Activated CD4-positive, alpha-beta memory T cell treated with anti-CD3 and anti-CD28 coated beads for 36 hours (primary cell): ENCODE measurements around the gene SLC17A7. TPM values are rescaled to one million over a fixed set of nuclear protein-coding genes. Genes with fewer than 3 reads are reported as not detected.

ENCODE experiments used
- CTCF ChIA-PET: fragments of 350-600 bp; sonication (Branson Sonifier 250); formaldehyde crosslinking; loops from one replicate; lab custom pipeline; 2021; ENCODE audit warnings: antibody characterized with exemption, inconsistent platforms; lab: Charles Lee
- POLR2A ChIA-PET: fragments of 350-600 bp; sonication (Branson Sonifier 250); formaldehyde crosslinking; loops from one replicate; lab custom pipeline; 2021; ENCODE audit warnings: antibody characterized with exemption; lab: Charles Lee
- DNase-seq: peaks from one replicate; pipeline ENCODE4 v3.0.0-alpha.2; 2020
- H3K27ac Mint-ChIP-seq: one replicate; pipeline ENCODE4 v1.8.0; 2021; ENCODE audit warnings: mixed read lengths
- H3K27me3 Mint-ChIP-seq: one replicate; pipeline ENCODE4 v1.8.0; 2021; ENCODE audit warnings: mixed read lengths
- H3K36me3 Mint-ChIP-seq: one replicate; pipeline ENCODE4 v1.8.0; 2021; ENCODE audit warnings: mixed read lengths
- H3K4me1 Mint-ChIP-seq: one replicate; pipeline ENCODE4 v1.8.0; 2021; ENCODE audit warnings: low read depth, mixed read lengths
- H3K4me3 Mint-ChIP-seq: one replicate; pipeline ENCODE4 v1.8.0; 2021; ENCODE audit warnings: mild to moderate bottlenecking, mixed read lengths
- H3K9me3 Mint-ChIP-seq: one replicate; pipeline ENCODE4 v1.8.0; 2021; ENCODE audit warnings: mixed read lengths
- intact Hi-C: fragments of 100-400 bp; cut with micrococcal nuclease; formaldehyde crosslinking; loops from one replicate; pipeline ENCODE4 v1.15.1; 2023
- total RNA-seq, 2 experiments: library from RNA; stranded (reverse); gene quantifications; one replicate each; pipeline ENCODE4 v1.2.3, GENCODE V29; 2021

The SLC17A7 gene
- total RNA-seq, 2 experiments from 2014 or later: 0.17 TPM; not detected in 1

- CTCF ChIA-PET: no interaction called here
- Mint-ChIP-seq H3K4me3 (no peak overlapping the region), H3K27me3 (no peaks in the 10 kb centered on the region), H3K36me3 (no peaks in the 10 kb centered on the region), H3K27ac (no peak overlapping the region), H3K4me1 (peaks cover 11% of the 10 kb centered on the region), H3K9me3 (no peaks in the 10 kb centered on the region)
- no peak for DNase-seq
- intact Hi-C loops: no loop called here
- POLR2A ChIA-PET: no interaction called here
These were observed 41.3 kb downstream of the SLC17A7 start for GRCh38 chr19:49400029-49400428.

DNA sequence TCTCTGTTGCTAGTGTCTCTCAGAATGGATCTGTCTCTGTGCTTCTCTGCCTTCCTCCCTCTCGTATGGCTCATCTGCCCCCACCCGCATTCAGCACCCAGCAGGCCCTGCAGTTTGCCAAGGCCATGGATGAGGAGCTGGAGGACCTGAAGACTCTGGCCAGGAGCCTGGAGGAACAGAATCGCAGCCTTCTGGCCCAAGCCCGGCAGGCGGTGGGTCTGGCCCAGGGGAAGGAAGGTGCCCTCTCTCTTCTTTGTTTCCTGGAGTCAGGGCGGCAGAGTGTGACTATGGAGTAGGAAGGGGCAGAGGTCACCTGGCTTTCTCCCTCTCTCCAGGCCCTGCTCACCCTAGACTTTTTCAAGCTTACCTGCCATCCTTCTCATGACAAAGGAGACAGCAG is 42.4 kb downstream of the SLC17A7 start:
- Mint-ChIP-seq H3K4me1 (peaks cover 11% of the 10 kb centered on the region), H3K27ac (no peak overlapping the region), H3K36me3 (no peaks in the 10 kb centered on the region), H3K9me3 (no peaks in the 10 kb centered on the region), H3K4me3 (no peak overlapping the region), H3K27me3 (no peaks in the 10 kb centered on the region)
- DNase-seq: no peak
- intact Hi-C loops: no loop called here
- POLR2A ChIA-PET: no interaction called here
- CTCF ChIA-PET: no interaction called here

DNA sequence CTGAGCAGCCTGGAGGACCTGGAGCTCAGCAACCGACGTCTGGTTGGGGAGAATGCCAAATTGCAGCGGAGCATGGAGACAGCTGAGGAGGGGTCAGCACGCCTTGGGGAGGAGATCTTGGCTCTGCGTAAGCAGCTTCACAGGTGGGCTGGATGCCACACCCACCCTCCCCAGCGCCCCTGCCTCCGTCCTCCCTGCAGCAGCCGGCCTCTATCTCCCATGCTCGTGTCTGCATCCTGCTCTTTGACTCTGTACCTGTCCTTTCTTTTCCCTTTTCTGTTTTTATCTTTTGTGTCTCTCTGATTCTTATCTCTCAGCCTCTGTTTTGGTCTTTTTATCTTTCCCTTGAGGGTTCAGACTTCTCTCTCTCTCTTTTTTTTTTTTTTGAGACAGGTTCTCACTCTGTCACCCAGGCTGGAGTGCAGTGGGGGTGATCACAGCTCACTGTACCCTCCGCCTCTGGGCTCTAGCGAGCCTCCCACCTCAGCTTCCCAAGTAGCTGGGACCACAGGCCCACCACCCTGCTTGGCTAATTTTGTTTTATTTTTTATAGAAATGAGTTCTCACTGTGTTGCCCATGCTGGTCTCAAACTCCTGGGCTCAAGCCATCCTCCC is 43.2 kb downstream of the SLC17A7 start:
- intact Hi-C loops: no loop called here
- ChIA-PET CTCF (no interaction called here), POLR2A (no interaction called here)
- Mint-ChIP-seq H3K9me3 (no peaks in the 10 kb centered on the region), H3K4me1 (peaks cover 11% of the 10 kb centered on the region), H3K36me3 (no peaks in the 10 kb centered on the region), H3K27me3 (no peaks in the 10 kb centered on the region), H3K4me3 (no peak overlapping the region), H3K27ac (no peak overlapping the region)
- DNase-seq: no peak

DNA sequence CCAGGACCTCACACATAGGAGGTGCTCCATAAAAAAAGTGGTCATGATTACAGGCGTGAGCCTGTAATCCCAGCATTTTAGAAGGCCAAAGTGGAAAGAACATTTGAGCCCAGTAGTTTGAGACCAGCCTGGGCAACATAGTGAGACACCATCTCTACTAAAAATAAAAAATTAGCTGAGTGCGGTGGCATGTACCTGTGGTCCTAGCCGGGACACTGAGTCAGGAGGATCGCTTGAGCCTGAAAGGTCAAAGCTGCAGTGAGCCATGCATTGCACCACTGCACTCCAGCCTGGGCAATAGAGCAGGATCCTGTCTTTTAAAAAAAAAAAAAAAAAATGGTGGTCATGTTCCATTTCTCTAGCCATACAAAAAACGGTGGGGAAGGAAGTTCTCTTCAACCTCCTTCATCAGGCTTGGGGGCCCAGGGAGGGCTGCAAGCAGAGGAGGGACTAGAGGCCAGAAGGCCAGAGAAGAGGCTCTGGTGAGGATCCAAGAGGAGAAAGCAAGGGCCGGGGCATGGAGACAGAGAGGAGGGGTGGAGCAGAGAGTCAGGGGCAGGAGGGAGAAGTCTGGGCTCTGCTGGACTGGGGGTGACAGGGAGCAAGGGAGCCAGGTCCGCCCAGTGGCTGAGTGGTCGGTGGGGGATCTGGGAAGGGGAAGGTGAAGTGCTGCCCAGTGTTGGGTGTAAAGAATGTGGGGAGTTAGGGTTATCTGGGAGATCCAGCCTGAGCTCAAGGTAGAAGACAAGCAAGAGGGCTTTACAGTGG is 44.4 kb downstream of the SLC17A7 start:
- Mint-ChIP-seq H3K9me3 (no peaks in the 10 kb centered on the region), H3K27ac (no peak overlapping the region), H3K36me3 (no peaks in the 10 kb centered on the region), H3K27me3 (peaks cover 1% of the 10 kb centered on the region), H3K4me3 (no peak overlapping the region), H3K4me1 (peaks cover 14% of the 10 kb centered on the region)
- POLR2A ChIA-PET: interaction anchor here (0.5 kb wide), 1 partner anchor 13 kb away, joined by 3 read pairs; no protein-coding TSS in a partner anchor
- intact Hi-C loops: no loop called here
- no peak for DNase-seq
- CTCF ChIA-PET: interaction anchor here (0.6 to 1.7 kb wide), 2 partner anchors 17 to 33 kb away, joined by 5 read pairs; no protein-coding TSS in a partner anchor

- H3K27me3 Mint-ChIP-seq: peaks cover 2% of the 10 kb centered on the region
- intact Hi-C loops: no loop called here
- CTCF ChIA-PET: interaction anchor here (1.2 to 1.7 kb wide), 2 partner anchors 34 to 47 kb away, joined by 4 to 5 read pairs; no protein-coding TSS in a partner anchor
- no peaks in the 10 kb centered on the region for H3K36me3 Mint-ChIP-seq
- H3K9me3 Mint-ChIP-seq: no peaks in the 10 kb centered on the region
- no peak for DNase-seq
- POLR2A ChIA-PET: interaction anchor here (0.6 kb wide), 2 partner anchors 93 to 99 kb away, joined by 3 read pairs; no protein-coding TSS in a partner anchor
- H3K4me3 Mint-ChIP-seq: no peak overlapping the region
- no peak overlapping the region for H3K27ac Mint-ChIP-seq
- peaks cover 19% of the 10 kb centered on the region for H3K4me1 Mint-ChIP-seq
These were observed 45.5 kb downstream of the SLC17A7 start for GRCh38 chr19:49395581-49396407.

- Mint-ChIP-seq H3K4me3 (no peak overlapping the region), H3K4me1 (peaks cover 19% of the 10 kb centered on the region), H3K9me3 (no peaks in the 10 kb centered on the region), H3K36me3 (no peaks in the 10 kb centered on the region), H3K27me3 (peaks cover 2% of the 10 kb centered on the region), H3K27ac (no peak overlapping the region)
- ChIA-PET POLR2A (no interaction called here), CTCF (interaction anchor here (0.8 to 4.0 kb wide), 5 partner anchors 15 to 93 kb away, joined by 3 to 48 read pairs (median 5); partner anchors contain the start of gene SLC17A7)
- no peak for DNase-seq
- intact Hi-C loops: no loop called here
These were observed 47.4 kb downstream of the SLC17A7 start for GRCh38 chr19:49393881-49394280.

GRCh38 chr19:49391581-49392399 is 49.5 kb downstream of the SLC17A7 start:
- ChIA-PET CTCF (interaction anchor here (0.5 to 4.1 kb wide), 26 partner anchors 9 to 177 kb away, joined by 3 to 48 read pairs (median 4); partner anchors contain the start of genes ALDH16A1, GFY, PIH1D1 and SLC17A7), POLR2A (interaction anchor here (1.2 kb wide), 1 partner anchor 48 kb away, joined by 3 read pairs; no protein-coding TSS in a partner anchor)
- Mint-ChIP-seq H3K4me1 (peaks cover 19% of the 10 kb centered on the region), H3K9me3 (no peaks in the 10 kb centered on the region), H3K27me3 (peaks cover 2% of the 10 kb centered on the region), H3K4me3 (no peak overlapping the region), H3K36me3 (no peaks in the 10 kb centered on the region), H3K27ac (peak overlapping the region; percentile 30)
- intact Hi-C loops: loop anchor here (1.0 kb wide), 4 partner anchors 39 to 85 kb away; no protein-coding TSS in a partner anchor
- peak; percentile 86 for DNase-seq

GRCh38 chr19:49390929-49391359 is 50.4 kb downstream of the SLC17A7 start:
- CTCF ChIA-PET: interaction anchor here (0.5 to 4.1 kb wide), 18 partner anchors 8 to 176 kb away, joined by 3 to 48 read pairs (median 6); partner anchors contain the start of genes ALDH16A1, PIH1D1 and SLC17A7
- Mint-ChIP-seq H3K4me1 (peaks cover 19% of the 10 kb centered on the region), H3K36me3 (no peaks in the 10 kb centered on the region), H3K4me3 (no peak overlapping the region), H3K9me3 (no peaks in the 10 kb centered on the region), H3K27me3 (peaks cover 2% of the 10 kb centered on the region), H3K27ac (no peak overlapping the region)
- intact Hi-C loops: no loop called here
- POLR2A ChIA-PET: no interaction called here
- no peak for DNase-seq

DNA sequence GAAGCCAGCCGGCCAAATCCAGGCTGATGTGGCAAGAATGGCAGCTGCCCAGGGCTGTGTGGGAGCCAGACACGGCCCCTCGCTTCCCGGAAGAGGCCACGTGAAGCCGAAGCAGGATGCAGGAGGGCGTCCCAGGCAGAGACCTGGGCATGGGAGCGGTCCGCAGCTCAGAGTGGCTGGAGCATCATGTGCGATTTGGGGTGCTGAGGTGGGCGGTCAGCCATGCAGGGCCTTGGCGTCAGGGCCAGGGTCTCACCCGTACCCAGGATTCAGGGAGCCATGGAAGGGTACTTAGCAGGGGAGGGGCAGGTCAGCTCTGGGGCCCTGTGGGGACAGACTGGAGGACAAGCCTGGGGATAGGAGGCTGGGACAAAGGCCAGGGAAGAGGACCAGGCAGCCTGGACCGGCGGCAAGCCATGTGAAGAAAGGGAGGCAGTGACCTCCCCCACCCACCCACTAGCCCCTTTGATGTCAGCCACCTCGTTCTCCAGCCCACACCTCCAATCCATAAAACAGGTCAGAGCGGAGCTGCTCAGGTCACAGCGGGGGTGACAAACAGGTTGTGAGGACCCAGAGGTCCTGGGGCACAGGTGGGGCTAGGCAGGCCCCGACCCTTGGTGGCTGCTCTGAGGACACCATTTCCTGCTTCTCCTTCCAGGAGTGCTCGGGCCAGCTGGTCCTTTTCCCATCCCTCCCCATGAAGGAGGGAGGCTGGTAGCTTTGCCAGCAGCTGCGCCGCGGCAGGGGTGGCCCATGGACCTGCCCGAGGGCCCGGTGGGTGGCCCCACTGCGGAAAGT is 51.0 kb downstream of the SLC17A7 start:
- ChIA-PET CTCF (interaction anchor here (1.1 to 4.1 kb wide), 10 partner anchors 16 to 89 kb away, joined by 3 to 48 read pairs (median 12); partner anchors contain the start of genes PIH1D1 and SLC17A7), POLR2A (no interaction called here)
- Mint-ChIP-seq H3K4me1 (peaks cover 19% of the 10 kb centered on the region), H3K27me3 (peaks cover 2% of the 10 kb centered on the region), H3K9me3 (no peaks in the 10 kb centered on the region), H3K4me3 (peak overlapping the region; percentile 16), H3K27ac (no peak overlapping the region), H3K36me3 (no peaks in the 10 kb centered on the region)
- intact Hi-C loops: no loop called here
- DNase-seq: no peak

- intact Hi-C loops: no loop called here
- H3K4me1 Mint-ChIP-seq: peaks cover 19% of the 10 kb centered on the region
- no peak overlapping the region for H3K4me3 Mint-ChIP-seq
- peaks cover 2% of the 10 kb centered on the region for H3K27me3 Mint-ChIP-seq
- H3K9me3 Mint-ChIP-seq: no peaks in the 10 kb centered on the region
- POLR2A ChIA-PET: no interaction called here
- no peak for DNase-seq
- H3K27ac Mint-ChIP-seq: no peak overlapping the region
- CTCF ChIA-PET: interaction anchor here (0.9 to 4.1 kb wide), 3 partner anchors 55 to 86 kb away, joined by 4 to 40 read pairs (median 22); no protein-coding TSS in a partner anchor
- no peaks in the 10 kb centered on the region for H3K36me3 Mint-ChIP-seq
These were observed 51.9 kb downstream of the SLC17A7 start for GRCh38 chr19:49389406-49389805.
